GM18873 (cell line): ENCODE data around the gene RAB44.

ENCODE experiments used
- ATAC-seq: cut with Tn5 transposase; IDR thresholded peaks from one replicate; pipeline ENCODE4 v1.9.1; 2021; ENCODE audit warnings: mild to moderate bottlenecking, moderate library complexity, moderate number of reproducible peaks; ENCODE audit not compliant: unreplicated experiment, low FRiP score

Gene RAB44

GRCh38 chr6:36685166-36685924, 12.3 kb upstream of the RAB44 start:
- no peak for ATAC-seq

GRCh38 chr6:36685926-36686667, 11.5 kb upstream of the RAB44 start:
- no peak for ATAC-seq

GRCh38 chr6:36686668-36687513, 10.7 kb upstream of the RAB44 start:
- ATAC-seq: no peak

- no peak for ATAC-seq
These were observed 9.4 kb upstream of the RAB44 start for GRCh38 chr6:36688063-36688738.

GRCh38 chr6:36688739-36689075, 8.9 kb upstream of the RAB44 start:
- ATAC-seq: no peak

- no peak for ATAC-seq
These were observed 6.6 kb upstream of the RAB44 start for GRCh38 chr6:36691011-36691410.

- no peak for ATAC-seq
These were observed 6.0 kb upstream of the RAB44 start for GRCh38 chr6:36691612-36692011.

- ATAC-seq: no peak
These were observed 5.4 kb upstream of the RAB44 start for GRCh38 chr6:36692220-36692619.

GRCh38 chr6:36692861-36693702, 4.5 kb upstream of the RAB44 start:
- no peak for ATAC-seq

- ATAC-seq: no peak
These were observed 3.0 kb upstream of the RAB44 start for GRCh38 chr6:36694616-36695015.

GRCh38 chr6:36695414-36695813, 2.2 kb upstream of the RAB44 start:
- ATAC-seq: no peak

GRCh38 chr6:36698196-36698595, 570 bp downstream of the RAB44 start:
- no peak for ATAC-seq

- ATAC-seq: no peak
These were observed 1.2 kb downstream of the RAB44 start for GRCh38 chr6:36698871-36699271.

- no peak for ATAC-seq
These were observed 1.7 kb downstream of the RAB44 start for GRCh38 chr6:36699348-36699747.

- ATAC-seq: no peak
These were observed 2.6 kb downstream of the RAB44 start for GRCh38 chr6:36700071-36700812.

GRCh38 chr6:36700831-36701230, 3.2 kb downstream of the RAB44 start:
- ATAC-seq: no peak

- ATAC-seq: no peak
These were observed 3.9 kb downstream of the RAB44 start for GRCh38 chr6:36701401-36701991.

- no peak for ATAC-seq
These were observed 5.0 kb downstream of the RAB44 start for GRCh38 chr6:36702656-36703055.
